HL-60 (cell line): ENCODE measurements around the gene GABBR2.

ENCODE experiments used
- DNase-seq, 2 experiments: peaks; one replicate each; pipeline ENCODE4 v3.0.0-alpha.2; 2010 to 2020; ENCODE audit warnings: low read depth in 1 of 2, low spot score in 1 of 2
- H3K27ac ChIP-seq: fragments of 250-450 bp; sonication (Bioruptor Pico); replicated peaks from 2 replicates; pipeline ENCODE4 v1.5.1; 2020; ENCODE audit warnings: mild to moderate bottlenecking, moderate library complexity
- H3K27me3 ChIP-seq: fragments of 250-450 bp; sonication (Bioruptor Pico); 2 replicates; pipeline ENCODE4 v1.5.1; 2021; ENCODE audit warnings: mild to moderate bottlenecking, moderate library complexity; ENCODE audit not compliant: insufficient read depth, poor library complexity, severe bottlenecking
- H3K4me3 ChIP-seq: replicated peaks from 2 replicates; pipeline ENCODE4 v1.5.1; 2011; ENCODE audit warnings: mild to moderate bottlenecking, control low read depth, low read length; ENCODE audit not compliant: insufficient read depth
- CTCF ChIP-seq: IDR thresholded peaks from one replicate; pipeline ENCODE4 v1.5.1; 2011; ENCODE audit warnings: low read length, control low read depth, inconsistent platforms; ENCODE audit not compliant: insufficient read depth
- GABPA ChIP-seq: IDR thresholded peaks from 2 replicates; pipeline ENCODE4 v1.6.1; 2012; ENCODE audit warnings: low read depth
- POLR2AphosphoS5 ChIP-seq: IDR thresholded peaks from 2 replicates; pipeline ENCODE4 v1.6.1; 2012; ENCODE audit warnings: low read depth
- REST ChIP-seq: IDR thresholded peaks from 2 replicates; pipeline ENCODE4 v1.6.1; 2012; ENCODE audit warnings: low read depth; ENCODE audit not compliant: insufficient replicate concordance
- SPI1 ChIP-seq: IDR thresholded peaks from 2 replicates; pipeline ENCODE4 v1.6.1; 2012; ENCODE audit warnings: low read depth, mild to moderate bottlenecking, borderline replicate concordance

The GABBR2 gene

GRCh38 chr9:98747476-98747875, 38.7 kb upstream of the GABBR2 start:
- no peak for DNase-seq
- no peaks in the 10 kb centered on the region for H3K27me3 ChIP-seq
- TF ChIP-seq GABPA (no peak), SPI1 (no peak), CTCF (no peak), POLR2AphosphoS5 (no peak), REST (no peak)
- H3K4me3 ChIP-seq, result no peak overlapping the region
- no peak overlapping the region for H3K27ac ChIP-seq

- H3K4me3 ChIP-seq, result no peak overlapping the region
- H3K27ac ChIP-seq, result no peak overlapping the region
- no peak for DNase-seq
- TF ChIP-seq REST (no peak), CTCF (no peak), GABPA (no peak), POLR2AphosphoS5 (no peak), SPI1 (no peak; the same call in 1 of the 2 replicates)
- no peaks in the 10 kb centered on the region for H3K27me3 ChIP-seq
Observed at GRCh38 chr9:98745470-98745869, 36.7 kb upstream of the GABBR2 start.

- H3K27me3 ChIP-seq, result no peaks in the 10 kb centered on the region
- no peak overlapping the region for H3K4me3 ChIP-seq
- no peak for DNase-seq
- H3K27ac ChIP-seq, result no peak overlapping the region
- TF ChIP-seq SPI1 (no peak), REST (no peak), POLR2AphosphoS5 (no peak), CTCF (no peak), GABPA (no peak)
Observed at GRCh38 chr9:98743818-98744611, 35.3 kb upstream of the GABBR2 start.
